ENCODE measurements around the gene FETUB. TPM values are rescaled to one million over a fixed set of nuclear protein-coding genes. Genes with fewer than 3 reads are reported as not detected.

FETUB gene
- total and polyA plus RNA-seq, 2 of the 8 experiments (the other 6 are each of a cell fraction or from before 2014, with no cell fraction given), result 0.15 TPM; not detected in 1

DNA sequence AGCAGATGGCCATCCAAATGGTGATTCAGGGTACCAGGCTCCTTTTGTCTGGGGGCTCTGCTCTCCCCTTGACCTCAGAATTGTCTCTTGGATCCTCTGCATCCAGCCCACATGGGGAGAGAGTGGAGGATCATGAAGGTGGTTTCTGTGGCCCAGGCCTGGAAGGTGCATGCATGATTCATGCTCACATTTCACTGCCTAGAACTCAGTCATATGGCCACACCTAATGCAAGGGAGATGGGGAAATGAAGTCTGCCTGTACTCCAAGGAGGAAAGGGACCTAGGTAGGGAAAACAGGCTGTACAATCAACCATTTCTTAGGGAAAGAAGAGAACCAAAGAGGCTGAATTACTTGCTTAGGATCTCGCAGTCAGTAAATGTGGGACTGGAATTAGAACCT is 40.7 kb downstream of the FETUB start:
- Histone ChIP-seq H3K4me3 (ENCODE audit: extremely low read depth in 1 of 4, insufficient read depth in 2 of 4, low read depth in 3 of 4, low read length in 4 of 4) (no peak overlapping the region), H3K4me2 (ENCODE audit: insufficient read depth in 1 of 2, low read depth in 2 of 2, low read length in 2 of 2) (no peak overlapping the region), H2AK5ac (ENCODE audit: low read depth, low read length) (no peak overlapping the region; the same call in 1 of the 2 replicates), H3K27ac (ENCODE audit: low read depth, low read length) (no peak overlapping the region), H2BK15ac (ENCODE audit: low read length) (no peak overlapping the region), H3K4ac (replicated peaks; ENCODE audit: insufficient read length, low read depth, low read length) (no peak overlapping the region), H4K5ac (ENCODE audit: insufficient read length, low read depth, low read length) (no peak overlapping the region), H4K91ac (replicated peaks; ENCODE audit: insufficient read length, low read length) (no peak overlapping the region), H2BK120ac (replicated peaks; ENCODE audit: low read depth, low read length) (no peak overlapping the region), H3K18ac (ENCODE audit: extremely low read depth, low read length) (no peak overlapping the region), H3K23me2 (ENCODE audit: low read depth, low read length) (no peaks in the 10 kb centered on the region), H3K56ac (replicated peaks; ENCODE audit: insufficient read length, low read depth, low read length) (no peak overlapping the region), H3K9me3 (ENCODE audit: insufficient read depth in 2 of 2, low read depth in 1 of 2, low read length in 1 of 2) (peaks cover 5 to 6% of the 10 kb centered on the region in 2 experiments; a peak in 2 of 4 replicates), H4K20me1 (replicated peaks in 1 of 2; ENCODE audit: control insufficient read depth in 1 of 2, insufficient read depth in 2 of 2, low read length in 2 of 2) (no peaks in the 10 kb centered on the region), H4K8ac (ENCODE audit: extremely low read depth, insufficient read depth, low read length) (no peak overlapping the region), H3K14ac (ENCODE audit: insufficient read length) (no peak overlapping the region), H3K79me2 (ENCODE audit: control insufficient read depth in 1 of 2, insufficient read depth in 2 of 2, low read length in 2 of 2) (no peaks in the 10 kb centered on the region), H3K9ac (replicated peaks in 1 of 4; ENCODE audit: extremely low read depth in 1 of 4, low read depth in 3 of 4, low read length in 3 of 4) (no peak overlapping the region), H3K36me3 (ENCODE audit: control insufficient read depth in 2 of 4, insufficient read depth in 4 of 4, low read length in 3 of 4) (no peaks in the 10 kb centered on the region), H2BK20ac (ENCODE audit: low read length) (no peak overlapping the region), H3K23ac (ENCODE audit: insufficient read length) (no peak overlapping the region), H2AFZ (ENCODE audit: low read length) (no peak overlapping the region), H2BK5ac (ENCODE audit: low read depth, low read length) (no peak overlapping the region), H3K4me1 (replicated peaks in 1 of 4; ENCODE audit: control insufficient read depth in 3 of 4, insufficient read depth in 4 of 4, low read length in 3 of 4) (no peaks in the 10 kb centered on the region), H2BK12ac (ENCODE audit: low read depth, low read length) (no peak overlapping the region), H3K79me1 (ENCODE audit: low read depth, low read length) (no peaks in the 10 kb centered on the region), H3K27me3 (replicated peaks in 1 of 4; ENCODE audit: control insufficient read depth in 3 of 4, extremely low read depth in 1 of 4, insufficient read depth in 3 of 4, low read length in 3 of 4) (no peaks in the 10 kb centered on the region)
- DNase-seq (ENCODE audit: low read depth in 1 of 2, low spot score in 2 of 2), result no peak
- no peak for FAIRE-seq
- POLR2A ChIA-PET (ENCODE audit: partially characterized antibody), result interaction anchor here (1.6 kb wide), 1 partner anchor 102 kb away, joined by 3 read pairs; the partner anchor contains the start of gene EIF4A2
- CTCF ChIA-PET (ENCODE audit: partially characterized antibody), result no interaction called here
- 93% methylated on average over 1 of the region's 1 CpG; no CpG with 5 or more reads in 1 of the 2 experiments for WGBS, 2 experiments (ENCODE audit: extremely low coverage in 1 of 2, insufficient coverage in 1 of 2, insufficient read length in 1 of 2, insufficient replicate concordance in 2 of 2, low coverage in 1 of 2, low lambda C conversion rate in 2 of 2, missing lambda C conversion rate in 1 of 2)
- TF ChIP-seq, protein P1, sequence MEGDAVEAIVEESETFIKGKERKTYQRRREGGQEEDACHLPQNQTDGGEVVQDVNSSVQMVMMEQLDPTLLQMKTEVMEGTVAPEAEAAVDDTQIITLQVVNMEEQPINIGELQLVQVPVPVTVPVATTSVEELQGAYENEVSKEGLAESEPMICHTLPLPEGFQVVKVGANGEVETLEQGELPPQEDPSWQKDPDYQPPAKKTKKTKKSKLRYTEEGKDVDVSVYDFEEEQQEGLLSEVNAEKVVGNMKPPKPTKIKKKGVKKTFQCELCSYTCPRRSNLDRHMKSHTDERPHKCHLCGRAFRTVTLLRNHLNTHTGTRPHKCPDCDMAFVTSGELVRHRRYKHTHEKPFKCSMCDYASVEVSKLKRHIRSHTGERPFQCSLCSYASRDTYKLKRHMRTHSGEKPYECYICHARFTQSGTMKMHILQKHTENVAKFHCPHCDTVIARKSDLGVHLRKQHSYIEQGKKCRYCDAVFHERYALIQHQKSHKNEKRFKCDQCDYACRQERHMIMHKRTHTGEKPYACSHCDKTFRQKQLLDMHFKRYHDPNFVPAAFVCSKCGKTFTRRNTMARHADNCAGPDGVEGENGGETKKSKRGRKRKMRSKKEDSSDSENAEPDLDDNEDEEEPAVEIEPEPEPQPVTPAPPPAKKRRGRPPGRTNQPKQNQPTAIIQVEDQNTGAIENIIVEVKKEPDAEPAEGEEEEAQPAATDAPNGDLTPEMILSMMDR (IDR thresholded peaks at IDR 0.05; ENCODE audit: control extremely low read depth in 1 of 3, insufficient read depth in 1 of 3, low read depth in 1 of 3, low read length in 3 of 3), result no peak
- TF ChIP-seq CBX5 (IDR thresholded peaks at IDR 0.05; ENCODE audit: low read depth, low read length), result no peak
- TF ChIP-seq CHD1 (IDR thresholded peaks at IDR 0.05; ENCODE audit: low read depth, low read length), result no peak
- no peak for TF ChIP-seq CREB1 (IDR thresholded peaks at IDR 0.05)
- no peak for TF ChIP-seq KDM1A (IDR thresholded peaks at IDR 0.05; ENCODE audit: borderline replicate concordance, low read length)
